ENCODE measurements around the gene SPATC1L.

Gene SPATC1L

GRCh38 chr21:46215436-46216131, 31.3 kb upstream of the SPATC1L start:
- no peak for DNase-seq (ENCODE audit: low read depth in 2 of 2)

GRCh38 chr21:46214478-46215340, 30.4 kb upstream of the SPATC1L start:
- DNase-seq (ENCODE audit: low read depth in 2 of 2), result no peak

DNA sequence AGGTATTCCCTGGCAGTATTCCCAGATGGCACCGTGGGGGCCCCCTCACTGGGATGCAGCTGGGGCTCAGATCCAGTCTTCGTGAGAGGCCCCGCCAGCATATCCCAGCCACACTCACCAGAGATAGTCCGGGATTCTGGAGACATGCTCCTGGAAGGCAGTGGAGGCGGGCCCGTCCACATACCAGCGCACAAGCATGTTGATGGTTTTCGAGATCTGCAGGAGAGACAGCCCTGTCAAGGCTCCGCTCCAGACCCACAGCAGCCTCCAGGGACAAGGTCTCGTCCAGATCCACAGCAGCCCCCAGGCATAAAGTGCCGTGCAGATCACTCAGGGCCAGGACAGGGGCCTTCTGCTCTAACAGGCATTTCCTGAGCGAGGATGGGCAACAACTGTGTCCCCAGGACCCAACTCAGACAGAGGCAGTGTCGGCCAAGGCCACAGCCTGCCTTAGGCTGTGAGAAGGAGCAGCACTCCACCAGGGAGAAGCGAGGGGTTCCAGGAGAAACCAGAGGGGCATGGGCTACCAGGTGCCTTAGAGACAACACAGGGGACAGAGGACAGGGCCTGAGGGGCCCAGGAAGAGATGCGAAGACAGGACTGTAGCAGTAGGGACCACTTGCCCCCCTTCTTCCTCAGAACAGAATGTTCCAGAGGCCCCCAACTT, 29.5 kb upstream of the SPATC1L start:
- DNase-seq (ENCODE audit: low read depth in 2 of 2), result no peak

DNA sequence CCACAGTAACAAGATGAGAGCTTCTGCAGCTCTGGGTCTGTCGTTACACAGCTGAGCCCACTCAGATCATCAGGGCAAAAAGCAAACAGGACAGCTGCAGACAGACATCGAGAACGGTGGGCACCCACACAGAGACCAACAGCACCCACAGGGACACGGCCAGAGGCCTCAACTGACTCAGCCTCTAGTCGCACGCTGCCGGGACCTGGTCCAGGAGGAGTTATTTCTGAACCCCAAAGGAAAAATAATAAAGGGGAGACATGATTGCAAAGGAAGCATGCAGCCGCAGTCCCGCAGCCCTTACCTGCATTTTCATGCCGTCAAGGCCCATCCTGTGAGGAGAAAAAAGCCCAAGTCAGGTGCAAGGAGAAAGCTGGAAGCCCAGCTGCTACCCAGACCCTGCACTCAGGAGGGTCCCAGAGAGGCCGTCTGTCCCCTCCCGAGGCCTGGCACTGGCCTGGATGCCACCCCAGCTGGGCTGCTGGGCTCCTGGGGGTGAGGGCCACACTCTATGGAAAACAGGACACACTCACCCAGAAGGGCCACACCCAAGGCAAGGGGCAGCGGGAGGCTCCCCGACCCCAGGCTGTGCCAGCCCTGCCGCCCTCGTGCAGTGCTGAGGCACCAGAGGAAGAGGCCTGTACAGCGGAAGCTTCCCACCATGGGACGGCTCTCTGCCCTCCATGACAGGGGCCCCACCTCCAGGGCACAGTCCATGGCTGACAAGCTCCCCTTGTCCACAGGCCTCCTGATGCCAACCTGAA, 28.6 kb upstream of the SPATC1L start:
- no peak for DNase-seq (ENCODE audit: low read depth in 2 of 2)

- DNase-seq (ENCODE audit: low read depth in 2 of 2), result no peak
These were observed 27.8 kb upstream of the SPATC1L start for GRCh38 chr21:46211786-46212720.

GRCh38 chr21:46211376-46211775, 27.1 kb upstream of the SPATC1L start:
- DNase-seq (ENCODE audit: low read depth in 2 of 2), result no peak

GRCh38 chr21:46210378-46211136, 26.3 kb upstream of the SPATC1L start:
- no peak for DNase-seq (ENCODE audit: low read depth in 2 of 2)

DNA sequence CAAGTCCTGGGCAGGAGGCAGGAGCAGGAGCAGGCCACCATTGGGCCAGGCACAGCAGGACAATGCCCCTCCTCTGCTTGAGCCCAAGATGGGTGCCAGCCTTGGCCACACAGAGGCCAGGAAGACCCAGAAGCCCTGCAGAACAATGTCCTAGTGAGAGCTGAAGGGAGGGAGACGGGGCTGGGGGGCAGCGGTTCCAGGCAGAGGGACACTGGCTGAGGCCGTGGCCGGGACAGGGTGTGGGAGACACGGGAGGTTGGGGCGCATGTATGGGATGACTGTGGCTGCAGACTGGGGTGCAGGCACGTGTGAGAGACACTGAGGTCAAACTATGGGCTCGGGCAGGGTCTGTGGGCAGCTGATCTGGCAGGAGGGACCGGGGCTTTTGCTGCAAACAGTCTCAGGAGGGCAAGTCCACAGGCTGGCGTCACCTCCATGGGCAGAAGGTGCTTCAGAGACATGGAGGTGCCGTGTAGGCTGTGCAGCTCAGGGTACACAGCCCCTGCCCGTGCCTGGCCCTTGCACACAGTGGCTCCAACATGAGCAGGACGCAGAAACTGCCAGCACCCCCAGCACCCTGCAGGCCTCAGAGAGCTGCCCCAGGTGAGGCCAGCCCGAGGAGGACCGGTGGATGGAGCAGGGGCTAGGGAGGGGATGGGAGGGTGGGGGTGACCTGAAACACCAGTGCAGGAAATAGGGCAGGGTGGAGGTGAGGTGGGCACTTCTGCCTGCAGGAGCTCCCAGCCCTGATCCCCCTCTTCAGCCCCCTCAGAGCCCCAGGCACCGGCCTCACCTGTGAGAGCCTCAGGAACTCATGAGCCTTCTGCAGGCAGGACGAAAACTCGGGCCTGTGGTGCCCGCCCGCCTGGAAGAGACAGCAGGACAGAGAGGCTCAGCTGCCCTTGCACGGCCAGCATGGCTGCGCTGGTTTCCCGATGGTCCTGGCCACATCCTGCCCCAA, 24.8 kb upstream of the SPATC1L start:
- no peak for DNase-seq (ENCODE audit: low read depth in 2 of 2)

DNA sequence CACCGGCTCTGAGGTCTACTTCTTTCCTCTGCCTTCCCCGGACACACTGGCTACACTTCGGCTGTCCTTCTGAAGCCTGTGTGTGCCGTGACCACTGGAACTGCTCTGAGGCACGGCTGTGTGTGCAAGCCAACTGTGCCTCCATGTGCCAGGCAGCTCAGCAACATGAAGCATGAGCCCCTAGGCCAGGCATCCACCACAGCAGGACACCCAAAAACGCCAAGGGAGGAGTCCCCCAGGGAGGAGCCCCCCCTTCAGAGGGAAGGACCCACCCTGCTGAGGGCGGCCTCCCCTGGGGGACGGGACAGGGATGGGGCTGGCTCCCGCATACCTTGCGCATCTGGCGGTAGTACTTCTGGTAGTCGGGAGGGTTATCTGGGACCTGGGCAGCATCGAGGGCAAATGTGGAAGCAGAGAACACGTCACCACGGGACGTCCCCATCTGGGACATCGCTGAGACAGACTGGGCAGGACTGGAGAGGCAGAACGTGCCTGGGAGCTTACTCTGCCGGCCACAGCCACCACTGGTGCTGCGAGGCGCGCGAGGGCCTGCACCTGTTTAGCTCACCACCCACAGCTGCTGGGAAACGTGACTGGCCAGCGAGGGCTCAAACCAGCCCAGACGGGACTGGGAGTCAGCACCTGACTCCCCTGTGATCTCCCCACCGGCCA, 23.8 kb upstream of the SPATC1L start:
- no peak for DNase-seq (ENCODE audit: low read depth in 2 of 2)

DNA sequence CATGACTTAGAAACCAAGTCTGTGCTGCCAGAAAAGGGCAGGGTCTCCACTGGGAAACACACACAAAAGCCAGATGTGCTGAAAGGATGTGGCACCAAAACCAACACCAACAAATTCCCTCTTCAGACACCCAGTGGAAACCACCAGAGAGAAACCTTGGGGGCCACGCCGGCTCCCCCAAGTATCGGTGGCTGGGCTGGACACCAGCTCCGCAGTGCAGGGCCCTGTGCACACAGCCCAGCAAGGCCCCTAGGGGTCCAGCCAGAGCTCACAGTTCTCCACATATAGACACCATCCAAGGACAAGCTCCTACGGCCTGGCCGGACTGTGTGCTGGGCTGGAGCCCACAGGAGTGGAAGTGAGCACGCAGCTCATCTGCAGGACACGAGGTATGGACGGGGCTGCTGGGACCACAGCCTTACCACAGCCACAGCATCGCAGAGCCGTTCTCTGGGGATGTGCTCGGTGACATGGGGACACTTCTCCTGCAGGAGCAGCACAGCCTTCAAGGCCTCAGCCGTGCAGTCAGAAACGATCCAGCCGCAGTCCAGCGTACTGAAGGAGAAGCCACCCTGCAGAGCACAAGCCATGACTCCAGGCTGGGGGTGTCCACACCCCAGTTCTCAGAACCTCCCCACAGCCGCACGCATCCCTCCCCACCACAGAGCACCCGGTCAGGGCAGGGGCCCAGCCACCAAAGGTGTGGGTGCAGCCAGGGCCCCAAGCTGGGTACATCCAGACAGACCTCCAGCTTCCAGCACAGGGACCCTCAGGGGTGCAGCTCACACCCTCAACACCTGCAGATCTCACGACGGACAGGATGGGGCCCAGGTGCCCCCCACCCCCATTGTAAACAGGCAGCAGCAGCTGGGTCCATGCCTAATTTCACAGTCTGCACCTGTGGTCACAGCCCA, 23.0 kb upstream of the SPATC1L start:
- no peak for DNase-seq (ENCODE audit: low read depth in 2 of 2)

DNA sequence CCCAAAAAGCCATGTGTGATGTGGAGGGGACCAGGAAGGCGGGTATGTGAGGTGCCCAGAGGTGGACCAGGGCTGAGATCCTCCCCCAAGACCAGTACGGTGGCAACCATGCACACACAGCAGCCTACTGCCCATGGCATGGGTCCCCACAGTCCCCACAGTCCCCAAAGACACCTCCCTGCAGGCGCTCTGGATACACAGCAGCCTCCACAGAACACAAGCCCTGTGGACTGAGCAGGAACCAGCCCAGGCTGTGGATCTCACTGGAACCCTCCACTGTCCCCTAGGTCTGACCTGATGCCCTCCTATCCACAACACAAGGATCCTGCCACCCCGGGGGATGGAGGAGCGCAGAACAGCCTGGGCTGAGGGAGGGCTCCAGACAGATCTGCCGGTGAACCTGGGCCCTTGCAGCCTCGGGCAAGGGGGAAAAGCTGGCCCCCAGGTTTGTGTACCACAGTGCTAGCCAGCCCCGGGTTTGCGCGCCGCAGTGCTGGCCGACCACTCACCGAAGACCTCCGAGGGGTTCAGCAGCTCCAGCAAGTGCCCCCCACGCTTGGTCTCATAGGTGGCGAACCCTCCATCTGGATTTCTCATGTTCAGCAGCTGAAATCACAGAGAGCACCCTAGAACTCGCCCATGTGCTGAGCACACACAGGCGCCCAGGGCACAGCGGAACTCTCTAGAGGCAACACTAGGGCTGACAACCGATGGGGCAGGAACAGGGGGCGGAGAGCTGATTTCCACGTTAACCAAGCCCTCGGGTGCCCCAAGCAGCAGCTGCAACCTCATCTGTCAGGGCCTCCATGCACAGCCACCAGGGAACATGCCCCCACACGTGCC, 22.1 kb upstream of the SPATC1L start:
- no peak for DNase-seq (ENCODE audit: low read depth in 2 of 2)

DNA sequence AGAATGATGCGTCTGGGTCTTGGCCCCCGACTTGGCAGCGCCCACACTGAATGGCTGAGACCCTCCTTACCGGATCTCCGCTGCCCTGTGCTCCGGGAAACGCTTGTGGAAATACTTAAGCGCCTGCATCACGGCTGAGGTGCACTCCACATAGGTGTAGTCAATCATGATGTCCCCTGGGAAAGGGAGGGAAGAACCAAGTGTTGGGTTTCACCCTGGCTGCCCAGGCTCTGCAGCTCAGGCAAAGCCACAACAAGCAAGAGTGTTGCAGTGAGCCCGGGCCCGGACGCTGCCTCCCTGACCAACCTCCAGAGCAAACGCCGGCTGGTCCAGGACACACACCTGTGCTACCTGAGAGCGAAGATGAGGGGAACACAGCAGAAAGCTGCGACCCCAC, 21.5 kb upstream of the SPATC1L start:
- no peak for DNase-seq (ENCODE audit: low read depth in 2 of 2)

GRCh38 chr21:46205166-46205565, 20.9 kb upstream of the SPATC1L start:
- no peak for DNase-seq (ENCODE audit: low read depth in 2 of 2)

DNA sequence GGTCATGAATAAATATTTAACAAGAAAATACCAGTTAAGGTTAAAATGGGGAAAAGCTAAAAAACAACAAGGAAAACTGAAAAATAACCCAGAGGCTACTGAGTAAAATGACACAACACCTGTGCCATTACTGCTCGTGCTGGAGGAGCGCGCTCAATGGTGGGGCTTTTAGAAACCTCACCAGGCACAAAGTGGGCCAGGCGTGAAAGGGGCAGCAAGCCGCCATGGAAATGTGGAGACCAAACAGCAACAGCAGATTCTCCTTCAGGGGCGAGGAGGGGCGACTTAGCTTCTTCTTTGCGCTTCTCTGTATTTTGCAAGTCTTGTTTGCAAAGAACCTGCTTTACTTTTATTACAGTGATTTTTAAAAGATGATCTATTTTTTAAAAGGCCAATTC, 18.9 kb upstream of the SPATC1L start:
- DNase-seq (ENCODE audit: low read depth in 2 of 2), result no peak

- DNase-seq (ENCODE audit: low read depth in 2 of 2), result no peak
These were observed 18.4 kb upstream of the SPATC1L start for GRCh38 chr21:46202592-46203202.
